ENCODE data around the gene CFHR5. TPM values are rescaled to one million over a fixed set of nuclear protein-coding genes. Genes with fewer than 3 reads are reported as not detected.
"Not testable (repeated sequence)": the region's sequence is repeated elsewhere in the genome, so short reads cannot be mapped to it uniquely, and the experiment has no call there.

The CFHR5 gene
- total RNA-seq, 1 donor from 2014 or later: not detected

DNA sequence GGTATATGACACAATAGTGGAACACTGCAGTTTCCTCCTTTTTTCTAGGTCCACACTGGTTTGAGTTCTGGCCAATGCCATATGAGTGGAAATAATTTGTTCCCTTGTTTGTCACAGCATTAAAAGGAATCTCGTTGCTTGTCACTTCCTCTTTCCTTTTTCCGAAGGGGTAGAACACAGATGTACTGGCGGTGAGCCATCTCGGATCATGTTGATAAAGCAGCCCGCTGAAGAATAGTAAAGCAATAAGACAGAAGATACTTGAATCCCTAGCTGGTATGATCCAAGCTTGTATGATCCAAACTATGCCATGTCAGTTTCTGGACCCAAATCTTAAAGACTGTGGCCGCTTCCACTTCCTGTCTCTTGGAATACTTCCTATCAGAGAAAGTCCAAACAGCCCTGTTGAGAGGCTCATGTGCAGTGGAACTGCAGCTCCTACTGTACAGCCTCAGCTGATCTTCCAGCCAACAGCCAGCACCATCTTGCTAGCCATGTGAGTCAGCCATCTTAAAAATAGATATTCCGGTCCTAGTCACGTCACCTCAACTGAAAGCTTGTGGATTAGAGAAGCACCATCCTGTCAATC is 40.3 kb downstream of the CFHR5 start:
- DNase-seq (ENCODE audit: low spot score): no peak

DNA sequence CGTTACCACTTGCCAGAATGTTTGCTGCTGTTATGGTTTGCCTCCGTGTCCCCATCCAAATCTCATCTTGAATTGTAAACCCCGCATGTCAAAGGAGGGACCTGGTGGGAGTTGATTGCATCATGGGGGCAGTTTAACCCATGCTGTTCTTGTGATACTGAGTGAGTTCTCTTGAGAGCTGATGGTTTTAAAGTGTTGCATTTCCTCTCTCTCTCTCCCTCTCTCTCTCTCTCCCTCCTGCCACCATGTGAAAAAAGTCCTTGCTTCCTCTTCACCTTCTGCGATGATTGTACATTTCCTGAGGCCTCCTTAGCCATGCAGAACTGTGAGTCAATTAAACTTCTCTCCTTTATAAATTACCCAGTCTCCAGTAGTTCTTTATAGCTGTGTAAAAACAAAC is 44.4 kb downstream of the CFHR5 start:
- DNase-seq (ENCODE audit: low spot score): no peak

DNA sequence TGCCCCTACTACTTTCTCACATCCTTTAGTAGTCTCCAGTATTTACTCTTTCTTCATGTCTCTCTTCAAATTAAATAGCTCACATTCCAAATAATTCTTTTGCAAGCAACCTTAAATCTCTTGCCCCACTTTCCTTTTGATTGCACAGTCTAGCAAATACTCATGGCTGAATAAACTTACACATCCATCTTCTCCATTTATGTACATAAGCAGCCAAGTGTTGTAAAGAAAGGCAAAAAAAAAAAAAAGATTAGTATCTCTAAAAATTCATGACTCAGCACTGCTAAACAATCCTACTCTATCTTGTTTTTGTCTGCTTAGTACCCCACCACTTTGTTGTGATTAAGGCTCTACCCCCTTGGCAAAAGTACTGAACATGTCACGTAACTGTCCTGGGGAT is 47.1 kb downstream of the CFHR5 start:
- no peak for DNase-seq (ENCODE audit: low spot score)

DNA sequence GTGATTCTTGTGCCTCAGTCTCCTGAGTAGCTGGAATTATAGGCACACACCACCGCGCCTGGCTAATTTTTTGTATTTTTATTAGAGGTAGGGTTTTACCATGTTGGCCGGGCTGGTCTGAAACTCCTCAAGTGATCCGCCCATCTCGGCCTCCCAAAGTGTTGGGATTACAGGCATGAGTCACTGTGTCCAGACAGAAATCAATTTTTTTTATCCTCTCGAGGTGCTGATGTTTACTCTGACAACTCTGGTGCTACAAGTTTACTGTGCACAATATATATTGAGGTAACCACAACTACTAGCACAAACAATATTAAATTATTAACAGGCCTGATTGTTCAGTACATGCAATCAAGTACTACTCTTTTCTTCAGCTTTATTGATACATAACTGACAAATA is 50.0 kb downstream of the CFHR5 start:
- DNase-seq (ENCODE audit: low spot score): no peak

DNA sequence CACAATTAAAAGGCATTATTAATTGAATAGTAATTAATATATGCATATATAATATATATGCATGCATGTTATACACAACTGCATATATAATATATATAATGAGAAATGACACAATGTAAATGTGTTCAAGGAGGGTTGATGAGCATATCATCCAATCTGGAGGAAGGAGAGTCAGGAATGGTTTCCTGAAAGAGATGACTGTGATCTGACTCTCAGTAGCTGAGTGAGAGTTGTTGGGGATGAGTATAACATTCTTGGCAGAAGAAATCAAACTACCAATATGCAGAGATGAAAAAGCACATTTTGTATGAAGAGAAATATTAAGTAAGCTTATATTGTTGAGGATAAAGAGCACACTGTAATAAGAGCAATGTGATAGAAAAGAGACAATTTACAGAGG is 52.4 kb downstream of the CFHR5 start:
- DNase-seq (ENCODE audit: low spot score): no peak

DNA sequence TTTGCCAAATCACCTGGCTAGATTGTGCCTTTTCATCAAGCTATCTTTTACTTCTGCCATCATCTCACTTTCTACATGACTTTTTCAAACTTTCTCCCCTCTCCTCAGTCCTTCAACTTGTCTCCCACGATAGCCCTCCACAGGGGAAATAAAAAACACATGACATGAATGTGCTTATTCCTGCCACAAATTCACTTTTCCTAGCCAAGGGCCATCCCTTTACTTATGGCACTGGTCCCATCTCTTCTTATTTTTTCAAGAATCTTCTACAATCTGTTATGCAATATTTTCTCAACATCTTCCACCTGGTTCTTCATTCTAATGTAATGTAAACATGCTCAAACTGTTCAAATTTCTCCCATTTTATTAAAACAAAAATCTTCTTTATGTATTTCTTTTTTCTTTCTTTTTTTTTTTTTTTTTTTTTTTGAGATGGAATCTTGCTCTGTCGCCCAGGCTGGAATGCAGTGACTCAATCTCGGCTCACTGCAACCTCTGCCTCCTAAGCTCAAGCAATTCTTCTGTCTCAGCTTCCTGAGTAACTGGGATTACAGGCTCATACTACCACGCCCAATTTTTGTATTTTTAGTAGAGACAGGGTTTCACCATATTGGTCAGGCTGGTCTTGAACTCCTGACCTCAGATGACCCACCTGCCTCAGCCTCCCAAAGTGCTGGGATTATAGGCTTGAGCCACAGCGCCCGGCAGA is 57.4 kb downstream of the CFHR5 start:
- DNase-seq (ENCODE audit: low spot score): not testable (repeated sequence)

DNA sequence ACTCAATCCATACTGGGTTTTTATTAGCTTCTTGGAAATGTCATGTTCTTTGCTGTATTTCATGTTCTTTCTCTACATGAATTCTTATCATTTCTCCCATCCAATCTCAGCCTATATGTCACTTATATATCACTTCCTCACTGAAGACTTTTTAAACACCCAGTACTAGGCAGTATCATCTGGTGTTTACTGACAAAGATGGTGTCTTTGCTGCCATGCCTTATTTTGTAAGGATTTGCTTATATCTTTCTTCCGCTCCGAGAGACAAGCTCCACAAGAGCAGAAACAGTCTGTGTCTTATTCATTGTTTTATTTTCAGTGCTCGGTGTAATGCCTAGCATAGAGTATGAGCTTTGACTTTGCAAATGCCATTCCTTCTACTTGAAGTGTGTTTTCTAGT is 59.5 kb downstream of the CFHR5 start:
- no peak for DNase-seq (ENCODE audit: low spot score)

DNA sequence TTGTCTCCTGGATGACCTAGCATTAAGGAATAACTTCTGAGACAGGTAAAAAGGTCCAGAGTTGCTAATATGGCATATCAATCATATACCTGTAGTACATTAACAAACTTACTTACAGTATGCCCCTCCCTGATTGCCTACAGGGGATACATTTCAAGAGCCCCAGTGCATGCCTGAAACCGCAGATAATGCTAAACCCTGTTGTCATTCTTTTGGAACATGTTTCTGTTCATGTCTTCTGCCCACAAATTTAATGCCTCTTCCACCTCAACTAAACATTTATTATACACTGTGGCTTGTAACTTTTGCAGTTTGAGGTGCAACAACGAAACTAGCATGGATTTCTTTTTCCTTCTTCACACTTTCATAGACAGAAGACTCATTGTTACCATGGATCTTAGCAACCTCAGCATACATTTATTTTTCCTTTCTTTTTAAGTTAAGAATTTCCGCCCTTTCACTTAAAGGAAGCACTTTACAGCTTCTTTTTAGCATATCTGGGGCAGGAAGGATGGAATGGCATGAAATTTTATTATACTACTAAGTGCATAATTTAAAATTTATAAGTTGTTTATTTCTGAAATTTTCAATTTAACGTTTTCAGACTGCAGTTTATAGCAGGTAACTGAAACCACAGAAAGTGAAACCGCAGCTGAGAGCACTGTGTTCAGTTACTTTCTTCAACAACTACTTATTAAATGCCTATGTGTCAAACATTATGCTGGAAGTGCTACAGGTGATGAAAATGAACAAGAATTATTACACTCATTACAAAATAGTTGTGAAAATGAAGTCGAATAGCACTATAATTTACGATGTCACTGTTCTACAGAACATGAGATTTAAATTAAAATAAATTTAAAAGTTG is 64.4 kb downstream of the CFHR5 start:
- no peak for DNase-seq (ENCODE audit: low spot score)

DNA sequence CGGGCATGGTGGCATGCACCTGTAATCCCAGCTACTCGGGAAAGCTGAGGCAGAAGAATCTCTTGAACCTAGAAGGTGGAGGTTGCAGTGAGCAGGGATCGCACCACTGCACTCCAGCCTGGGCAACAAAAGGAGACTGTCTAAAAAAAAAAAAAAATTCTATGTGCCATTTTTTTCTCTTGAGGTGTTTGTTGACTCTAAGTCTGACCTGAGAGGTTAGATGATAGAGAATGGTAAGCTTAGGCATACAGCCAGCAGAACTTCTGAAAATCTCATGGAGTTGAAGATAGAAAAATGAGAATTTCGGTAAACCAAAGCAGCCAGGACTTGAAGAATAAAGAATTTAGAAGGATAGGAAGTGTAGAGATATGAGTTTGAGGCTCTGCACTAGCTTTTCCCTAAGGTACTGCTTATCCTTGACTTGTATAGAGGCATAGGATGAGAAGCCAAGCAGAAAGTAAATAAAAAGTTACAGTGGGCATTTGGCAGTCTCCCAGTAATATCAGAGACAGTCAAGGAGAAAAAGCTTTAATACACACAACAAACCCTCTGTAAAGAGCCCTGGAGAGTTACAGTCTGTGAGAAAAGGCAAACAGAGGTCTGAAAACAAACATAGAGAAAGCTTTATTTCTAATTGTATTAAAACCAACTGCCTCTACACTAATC is 65.5 kb downstream of the CFHR5 start:
- no peak for DNase-seq (ENCODE audit: low spot score)

DNA sequence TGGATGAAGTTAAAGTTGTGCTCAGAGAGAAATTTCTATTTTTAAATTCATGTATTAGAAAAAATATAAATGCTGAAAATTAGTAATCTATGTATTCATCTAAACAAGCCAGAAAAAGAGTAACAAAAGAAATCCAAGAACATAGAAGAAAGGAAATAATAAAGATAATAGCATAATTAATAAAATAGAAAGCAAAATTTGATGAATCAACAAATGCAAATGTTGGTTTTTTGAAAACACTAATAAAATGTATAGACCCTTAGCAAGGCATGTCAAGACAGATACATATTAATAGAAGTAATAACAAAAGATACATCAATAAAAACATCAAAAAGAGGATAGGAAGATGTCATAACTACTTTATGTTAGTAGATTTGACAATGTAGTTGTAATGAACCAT is 71.7 kb downstream of the CFHR5 start:
- no peak for DNase-seq (ENCODE audit: low spot score)

Other genes with a start within 250 kb of the CFHR5 start
- gene CFHR3, start 202.7 kb upstream of the CFHR5 start, total RNA-seq: 1.1 TPM
- gene CFHR1, start 157.8 kb upstream of the CFHR5 start, total RNA-seq: 2.3 TPM
- gene CFHR4, start 89.5 kb upstream of the CFHR5 start, total RNA-seq: not detected
- gene CFHR2, start 33.8 kb upstream of the CFHR5 start, total RNA-seq: not detected
- not detected for gene F13B, start 89.7 kb downstream of the CFHR5 start, total RNA-seq
- 0.42 TPM for gene ASPM, start 169.1 kb downstream of the CFHR5 start, total RNA-seq
- 13.4 TPM for gene ZBTB41, start 223.7 kb downstream of the CFHR5 start, total RNA-seq